Measurements from ENCODE around the gene SEC14L3.

Gene SEC14L3

GRCh38 chr22:30438559-30438958 lies 33.3 kb downstream of the SEC14L3 start:
- TF ChIP-seq, protein P1, sequence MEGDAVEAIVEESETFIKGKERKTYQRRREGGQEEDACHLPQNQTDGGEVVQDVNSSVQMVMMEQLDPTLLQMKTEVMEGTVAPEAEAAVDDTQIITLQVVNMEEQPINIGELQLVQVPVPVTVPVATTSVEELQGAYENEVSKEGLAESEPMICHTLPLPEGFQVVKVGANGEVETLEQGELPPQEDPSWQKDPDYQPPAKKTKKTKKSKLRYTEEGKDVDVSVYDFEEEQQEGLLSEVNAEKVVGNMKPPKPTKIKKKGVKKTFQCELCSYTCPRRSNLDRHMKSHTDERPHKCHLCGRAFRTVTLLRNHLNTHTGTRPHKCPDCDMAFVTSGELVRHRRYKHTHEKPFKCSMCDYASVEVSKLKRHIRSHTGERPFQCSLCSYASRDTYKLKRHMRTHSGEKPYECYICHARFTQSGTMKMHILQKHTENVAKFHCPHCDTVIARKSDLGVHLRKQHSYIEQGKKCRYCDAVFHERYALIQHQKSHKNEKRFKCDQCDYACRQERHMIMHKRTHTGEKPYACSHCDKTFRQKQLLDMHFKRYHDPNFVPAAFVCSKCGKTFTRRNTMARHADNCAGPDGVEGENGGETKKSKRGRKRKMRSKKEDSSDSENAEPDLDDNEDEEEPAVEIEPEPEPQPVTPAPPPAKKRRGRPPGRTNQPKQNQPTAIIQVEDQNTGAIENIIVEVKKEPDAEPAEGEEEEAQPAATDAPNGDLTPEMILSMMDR (IDR thresholded peaks at IDR 0.05; ENCODE audit: control insufficient read depth, extremely low read depth, insufficient read depth) = no peak
- H3K4me3 ChIP-seq (ENCODE audit: low read depth, low read length) = no peak overlapping the region
- DNase-seq (ENCODE audit: low read depth) = no peak

DNA sequence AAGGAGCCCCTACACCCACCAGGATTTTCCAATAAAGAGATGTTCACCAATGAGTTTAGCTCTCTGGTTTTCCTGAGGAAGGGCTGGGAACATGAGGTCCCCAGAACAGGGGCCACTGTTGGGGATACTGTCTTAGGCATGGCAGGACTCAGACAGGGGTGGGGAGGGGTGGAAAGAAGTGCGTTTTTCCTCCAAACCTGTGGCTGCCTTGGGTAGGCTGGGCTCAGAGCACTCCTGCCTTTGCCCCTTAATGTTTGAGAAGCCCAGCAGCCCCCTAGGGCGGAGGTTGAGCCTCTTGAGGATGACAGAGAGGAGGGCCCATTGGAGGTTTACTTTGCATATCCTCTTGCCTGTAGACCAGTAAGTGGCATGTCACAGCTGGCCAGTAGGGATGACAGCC lies 35.6 kb downstream of the SEC14L3 start:
- DNase-seq (ENCODE audit: low read depth) = no peak
- TF ChIP-seq, protein P1 (IDR thresholded peaks at IDR 0.05; ENCODE audit: control insufficient read depth, extremely low read depth, insufficient read depth) = no peak
- H3K4me3 ChIP-seq (ENCODE audit: low read depth, low read length) = no peak overlapping the region

- TF ChIP-seq, protein P1 (IDR thresholded peaks at IDR 0.05; ENCODE audit: control insufficient read depth, extremely low read depth, insufficient read depth) = no peak
- H3K4me3 ChIP-seq (ENCODE audit: low read depth, low read length) = no peak overlapping the region
- DNase-seq (ENCODE audit: low read depth) = no peak
Observed at GRCh38 chr22:30435674-30436126, 36.1 kb downstream of the SEC14L3 start.

DNA sequence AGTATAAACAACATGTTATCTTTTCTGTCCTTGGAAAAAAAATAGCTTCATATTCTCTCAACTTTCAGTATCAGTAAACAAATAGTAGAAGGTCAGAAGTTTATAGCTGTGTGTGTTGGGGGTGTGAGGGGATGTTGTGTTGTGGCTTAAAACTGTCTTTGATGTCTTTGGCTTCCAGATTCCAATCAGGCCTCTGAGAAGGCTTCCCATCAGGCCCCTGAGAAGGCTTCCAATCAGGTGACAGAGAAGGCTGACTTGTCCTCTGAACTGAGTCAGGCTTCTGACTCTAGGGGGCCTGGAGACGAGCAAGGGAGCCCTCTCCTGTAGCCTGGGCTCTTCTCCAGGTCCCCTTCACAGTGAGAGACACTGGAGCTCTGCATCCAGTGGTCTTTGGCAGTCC lies 37.0 kb downstream of the SEC14L3 start:
- H3K4me3 ChIP-seq (ENCODE audit: low read depth, low read length) = no peak overlapping the region
- no peak for DNase-seq (ENCODE audit: low read depth)
- TF ChIP-seq, protein P1 (IDR thresholded peaks at IDR 0.05; ENCODE audit: control insufficient read depth, extremely low read depth, insufficient read depth) = no peak

DNA sequence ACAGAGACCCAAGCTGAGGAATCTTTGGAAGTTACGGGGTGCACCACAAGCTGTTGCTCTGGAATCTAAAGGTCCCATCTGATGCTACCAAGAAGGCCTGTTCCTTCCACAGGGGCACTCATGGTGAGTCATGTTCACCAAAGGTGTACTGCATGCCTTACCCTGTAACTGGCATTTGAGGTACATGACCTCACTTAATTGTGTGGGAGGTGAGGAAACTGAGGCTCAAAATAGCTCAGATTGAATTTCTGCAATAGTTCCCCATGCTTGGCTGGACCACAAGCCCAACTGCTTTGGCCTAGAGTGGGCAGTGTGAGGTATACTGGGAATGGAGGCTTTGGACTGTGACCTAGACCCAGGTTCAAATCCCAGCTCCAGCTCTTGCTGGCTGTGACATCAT lies 38.0 kb downstream of the SEC14L3 start:
- no peak for DNase-seq (ENCODE audit: low read depth)
- H3K4me3 ChIP-seq (ENCODE audit: low read depth, low read length) = no peak overlapping the region
- TF ChIP-seq, protein P1 (IDR thresholded peaks at IDR 0.05; ENCODE audit: control insufficient read depth, extremely low read depth, insufficient read depth) = no peak

DNA sequence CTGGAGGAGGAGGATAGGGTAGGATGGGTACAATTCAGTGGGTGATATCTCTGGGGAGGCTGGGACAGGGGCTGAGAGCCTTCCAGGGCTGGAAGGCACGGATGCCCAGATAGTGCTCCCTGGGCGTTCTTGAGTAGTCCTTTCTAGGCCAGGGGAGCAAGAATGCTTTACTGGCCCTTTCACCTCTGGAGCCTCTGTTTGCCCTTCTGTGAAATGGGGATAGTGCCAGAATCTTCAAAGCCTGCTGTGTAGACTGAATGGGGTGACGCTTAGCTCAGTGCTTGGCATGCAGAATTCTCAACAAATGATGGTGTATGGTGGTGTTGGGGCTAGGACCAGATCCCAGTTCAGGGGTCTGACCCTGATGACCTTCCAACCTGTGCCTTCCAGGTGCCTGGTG lies 38.6 kb downstream of the SEC14L3 start:
- no peak overlapping the region for H3K4me3 ChIP-seq (ENCODE audit: low read depth, low read length)
- TF ChIP-seq, protein P1 (IDR thresholded peaks at IDR 0.05; ENCODE audit: control insufficient read depth, extremely low read depth, insufficient read depth) = no peak
- no peak for DNase-seq (ENCODE audit: low read depth)

GRCh38 chr22:30432520-30432919 lies 39.3 kb downstream of the SEC14L3 start:
- no peak overlapping the region for H3K4me3 ChIP-seq (ENCODE audit: low read depth, low read length)
- TF ChIP-seq, protein P1 (IDR thresholded peaks at IDR 0.05; ENCODE audit: control insufficient read depth, extremely low read depth, insufficient read depth) = no peak
- DNase-seq (ENCODE audit: low read depth) = no peak

All from LNCaP clone FGC (cell line).